ENCODE data around the gene ALK.

ALK gene

DNA sequence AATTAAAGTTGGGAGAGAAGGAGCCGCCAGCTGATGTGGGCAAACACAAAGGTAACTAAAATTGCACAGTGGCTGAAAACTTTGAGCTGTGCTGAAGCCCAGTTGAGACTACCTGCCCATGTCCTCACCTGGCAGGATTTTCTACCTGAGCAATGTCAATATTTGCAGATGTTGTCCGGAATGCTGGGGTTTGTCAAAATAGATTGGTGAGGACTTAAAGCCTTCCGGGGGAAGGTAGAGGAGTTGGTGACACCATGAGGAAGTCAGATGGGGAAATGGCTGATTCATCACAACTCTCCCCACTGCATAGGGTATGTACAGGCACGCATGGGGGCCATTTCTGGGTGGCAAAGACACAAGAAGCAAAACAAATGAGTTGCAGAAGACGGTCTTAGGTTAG, 114.9 kb downstream of the ALK start:
- TF ChIP-seq, protein P1, sequence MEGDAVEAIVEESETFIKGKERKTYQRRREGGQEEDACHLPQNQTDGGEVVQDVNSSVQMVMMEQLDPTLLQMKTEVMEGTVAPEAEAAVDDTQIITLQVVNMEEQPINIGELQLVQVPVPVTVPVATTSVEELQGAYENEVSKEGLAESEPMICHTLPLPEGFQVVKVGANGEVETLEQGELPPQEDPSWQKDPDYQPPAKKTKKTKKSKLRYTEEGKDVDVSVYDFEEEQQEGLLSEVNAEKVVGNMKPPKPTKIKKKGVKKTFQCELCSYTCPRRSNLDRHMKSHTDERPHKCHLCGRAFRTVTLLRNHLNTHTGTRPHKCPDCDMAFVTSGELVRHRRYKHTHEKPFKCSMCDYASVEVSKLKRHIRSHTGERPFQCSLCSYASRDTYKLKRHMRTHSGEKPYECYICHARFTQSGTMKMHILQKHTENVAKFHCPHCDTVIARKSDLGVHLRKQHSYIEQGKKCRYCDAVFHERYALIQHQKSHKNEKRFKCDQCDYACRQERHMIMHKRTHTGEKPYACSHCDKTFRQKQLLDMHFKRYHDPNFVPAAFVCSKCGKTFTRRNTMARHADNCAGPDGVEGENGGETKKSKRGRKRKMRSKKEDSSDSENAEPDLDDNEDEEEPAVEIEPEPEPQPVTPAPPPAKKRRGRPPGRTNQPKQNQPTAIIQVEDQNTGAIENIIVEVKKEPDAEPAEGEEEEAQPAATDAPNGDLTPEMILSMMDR (IDR thresholded peaks at IDR 0.05; ENCODE audit: low read depth, low read length) = no peak
- TF ChIP-seq MYC (IDR thresholded peaks at IDR 0.05; ENCODE audit: low read depth, low read length) (no peak), POLR2A (IDR thresholded peaks at IDR 0.05; ENCODE audit: extremely low read depth, insufficient read length) (no peak)
- TF ChIP-seq, protein P2, sequence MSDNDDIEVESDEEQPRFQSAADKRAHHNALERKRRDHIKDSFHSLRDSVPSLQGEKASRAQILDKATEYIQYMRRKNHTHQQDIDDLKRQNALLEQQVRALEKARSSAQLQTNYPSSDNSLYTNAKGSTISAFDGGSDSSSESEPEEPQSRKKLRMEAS (IDR thresholded peaks at IDR 0.05; ENCODE audit: low read depth, low read length) = no peak
- DNase-seq (ENCODE audit: low read depth) = peak; percentile 23
- no peak overlapping the region for H3K4me3 ChIP-seq (ENCODE audit: low read depth, low read length)

DNA sequence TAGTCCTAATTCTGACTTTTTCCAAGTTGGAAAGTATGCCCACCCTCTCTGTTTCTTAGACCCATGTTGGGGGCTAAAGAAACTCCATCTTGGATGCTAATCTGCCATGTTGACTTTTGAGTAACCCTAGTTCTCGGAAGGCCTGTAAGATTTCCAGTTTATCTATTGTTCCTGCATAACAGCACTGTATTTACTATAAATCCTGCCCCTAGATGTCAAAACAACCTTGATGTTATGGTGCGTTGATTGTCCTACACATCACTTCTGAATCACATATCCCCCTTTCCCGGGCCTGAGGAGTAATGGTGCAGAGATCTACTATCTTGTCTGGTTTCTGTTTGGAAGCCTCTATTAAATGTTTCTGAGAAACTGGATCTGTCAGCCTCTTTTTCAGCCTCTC, 116.7 kb downstream of the ALK start:
- TF ChIP-seq, protein P1 (IDR thresholded peaks at IDR 0.05; ENCODE audit: low read depth, low read length) = no peak
- no peak for TF ChIP-seq POLR2A (IDR thresholded peaks at IDR 0.05; ENCODE audit: extremely low read depth, insufficient read length)
- TF ChIP-seq, protein P2 (IDR thresholded peaks at IDR 0.05; ENCODE audit: low read depth, low read length) = no peak
- TF ChIP-seq MYC (IDR thresholded peaks at IDR 0.05; ENCODE audit: low read depth, low read length) = no peak
- no peak overlapping the region for H3K4me3 ChIP-seq (ENCODE audit: low read depth, low read length)
- no peak for DNase-seq (ENCODE audit: low read depth)

DNA sequence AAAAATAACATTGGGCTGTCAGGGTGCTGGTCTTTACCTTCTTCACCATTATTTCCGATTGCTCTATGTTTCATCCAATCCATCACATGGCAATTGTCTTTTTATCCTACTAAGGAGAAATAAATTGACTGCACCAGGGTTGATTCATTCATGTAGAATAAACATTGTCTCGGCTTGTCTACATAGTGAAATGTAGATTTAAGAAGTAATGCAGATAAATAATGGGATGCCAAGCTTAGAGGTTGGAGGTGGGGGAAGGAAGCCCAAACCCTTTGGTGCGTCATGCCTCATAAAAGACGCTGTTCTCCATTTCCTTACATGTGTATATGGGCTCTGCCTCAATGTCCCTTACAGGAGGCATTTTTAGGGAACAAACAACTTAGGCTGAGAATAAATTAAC, 117.8 kb downstream of the ALK start:
- no peak overlapping the region for H3K4me3 ChIP-seq (ENCODE audit: low read depth, low read length)
- DNase-seq (ENCODE audit: low read depth) = no peak
- TF ChIP-seq, protein P1 (IDR thresholded peaks at IDR 0.05; ENCODE audit: low read depth, low read length) = no peak
- TF ChIP-seq, protein P2 (IDR thresholded peaks at IDR 0.05; ENCODE audit: low read depth, low read length) = no peak
- TF ChIP-seq POLR2A (IDR thresholded peaks at IDR 0.05; ENCODE audit: extremely low read depth, insufficient read length) = no peak
- TF ChIP-seq MYC (IDR thresholded peaks at IDR 0.05; ENCODE audit: low read depth, low read length) = no peak

DNA sequence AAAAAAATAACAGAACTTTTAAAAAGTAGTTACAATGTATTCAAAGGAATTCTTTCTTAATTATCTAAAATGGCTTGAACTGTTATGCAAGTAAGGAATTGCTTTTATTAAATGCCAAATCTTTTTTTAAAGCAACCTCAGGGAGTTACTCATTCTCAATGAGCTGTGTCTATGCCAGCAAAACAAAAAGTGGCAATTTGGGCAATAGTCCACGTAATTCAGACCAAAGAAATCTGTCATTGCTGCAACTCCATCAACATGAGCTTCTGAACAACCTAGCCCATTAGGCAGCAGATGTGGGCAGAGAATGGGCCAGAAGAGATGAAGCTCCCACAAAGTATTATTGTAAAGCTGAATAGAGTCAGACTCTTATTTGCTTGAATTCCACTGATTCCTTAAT, 118.4 kb downstream of the ALK start:
- TF ChIP-seq, protein P2 (IDR thresholded peaks at IDR 0.05; ENCODE audit: low read depth, low read length) = no peak
- TF ChIP-seq MYC (IDR thresholded peaks at IDR 0.05; ENCODE audit: low read depth, low read length) = no peak
- TF ChIP-seq POLR2A (IDR thresholded peaks at IDR 0.05; ENCODE audit: extremely low read depth, insufficient read length) = no peak
- TF ChIP-seq, protein P1 (IDR thresholded peaks at IDR 0.05; ENCODE audit: low read depth, low read length) = no peak
- no peak overlapping the region for H3K4me3 ChIP-seq (ENCODE audit: low read depth, low read length)
- no peak for DNase-seq (ENCODE audit: low read depth)

DNA sequence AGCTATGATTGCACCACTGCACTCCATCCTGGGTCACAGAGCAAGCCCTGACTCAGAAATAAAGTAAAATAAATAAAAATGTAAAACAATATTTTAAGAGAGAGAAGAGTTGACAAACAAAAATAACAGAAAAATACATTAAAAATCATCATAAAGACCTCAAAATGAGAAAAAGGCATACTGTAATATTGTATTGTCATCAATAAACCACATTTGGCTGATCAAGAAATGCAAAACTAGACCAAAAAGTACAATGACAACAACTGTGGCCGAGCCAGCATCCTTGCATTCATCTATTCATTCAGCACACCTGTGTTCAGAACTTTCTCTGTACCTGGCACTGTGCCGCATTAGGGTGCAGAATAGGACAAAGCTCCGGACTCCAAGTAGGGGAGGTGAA, 121.8 kb downstream of the ALK start:
- TF ChIP-seq, protein P1 (IDR thresholded peaks at IDR 0.05; ENCODE audit: low read depth, low read length) = no peak
- TF ChIP-seq MYC (IDR thresholded peaks at IDR 0.05; ENCODE audit: low read depth, low read length) (no peak), POLR2A (IDR thresholded peaks at IDR 0.05; ENCODE audit: extremely low read depth, insufficient read length) (no peak)
- TF ChIP-seq, protein P2 (IDR thresholded peaks at IDR 0.05; ENCODE audit: low read depth, low read length) = no peak
- DNase-seq (ENCODE audit: low read depth) = no peak
- H3K4me3 ChIP-seq (ENCODE audit: low read depth, low read length) = no peak overlapping the region

DNA sequence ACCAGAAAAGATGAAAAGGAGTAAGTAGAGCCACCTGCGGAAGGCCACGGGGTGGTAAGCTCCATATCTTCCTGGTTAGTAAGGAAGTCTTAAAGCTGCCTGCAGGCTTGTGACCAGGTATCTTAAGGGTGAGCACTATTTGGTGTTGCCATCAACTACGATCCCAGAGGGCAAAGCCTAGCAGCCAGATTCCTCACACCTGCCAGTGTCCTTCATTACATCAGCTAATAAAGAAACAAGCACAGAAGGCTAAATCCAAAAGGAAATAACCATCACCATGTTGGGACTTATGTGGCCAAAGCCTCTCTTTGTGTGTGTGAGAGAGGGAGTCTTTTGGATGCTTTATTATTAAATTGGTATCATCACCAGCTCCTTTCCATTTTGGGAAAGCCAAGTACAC, 123.5 kb downstream of the ALK start:
- DNase-seq (ENCODE audit: low read depth) = no peak
- no peak overlapping the region for H3K4me3 ChIP-seq (ENCODE audit: low read depth, low read length)
- TF ChIP-seq, protein P1 (IDR thresholded peaks at IDR 0.05; ENCODE audit: low read depth, low read length) = no peak
- TF ChIP-seq POLR2A (IDR thresholded peaks at IDR 0.05; ENCODE audit: extremely low read depth, insufficient read length) (no peak), MYC (IDR thresholded peaks at IDR 0.05; ENCODE audit: low read depth, low read length) (no peak)
- TF ChIP-seq, protein P2 (IDR thresholded peaks at IDR 0.05; ENCODE audit: low read depth, low read length) = no peak

Measured in NB4 (cell line).